Keratinocyte (primary cell): ENCODE data around the gene HOXB7. TPM values are rescaled to one million over a fixed set of nuclear protein-coding genes. Genes with fewer than 3 reads are reported as not detected.

Source experiments
- DNase-seq: peaks from one replicate; pipeline ENCODE4 v3.0.0-alpha.2; 2011; ENCODE audit warnings: low read depth, missing footprints, low spot score
- FAIRE-seq: peaks from 2 replicates; lab custom pipeline; 2011; peaks lifted over from hg19 to GRCh38; lab: Jason Lieb, UNC
- H2AFZ ChIP-seq: 2 replicates; pipeline ENCODE4 v1.6.0; 2012; ENCODE audit warnings: low read length, control low read depth, inconsistent platforms; ENCODE audit not compliant: control insufficient read depth
- H3K27ac ChIP-seq: 2 replicates; pipeline ENCODE4 v1.5.1; 2011; ENCODE audit warnings: low read length; ENCODE audit not compliant: control insufficient read depth, insufficient read depth
- H3K27me3 ChIP-seq: 3 replicates; pipeline ENCODE4 v1.6.0; 2011; ENCODE audit warnings: low read length; ENCODE audit not compliant: control insufficient read depth, insufficient read depth; ENCODE audit errors: extremely low read depth
- H3K36me3 ChIP-seq, 2 experiments: 2 replicates in 1 of 2; 3 replicates in 1 of 2; pipeline ENCODE4 v1.5.1; 2011; ENCODE audit warnings: low read length in 2 of 2, mild to moderate bottlenecking in 1 of 2; ENCODE audit not compliant: control insufficient read depth in 2 of 2, insufficient read depth in 2 of 2; ENCODE audit errors: extremely low read depth in 1 of 2
- H3K4me1 ChIP-seq: 3 replicates; pipeline ENCODE4 v1.5.1; 2011; ENCODE audit warnings: low read length; ENCODE audit not compliant: control insufficient read depth, insufficient read depth; ENCODE audit errors: extremely low read depth
- H3K4me2 ChIP-seq: 3 replicates; pipeline ENCODE4 v1.6.0; 2011; ENCODE audit warnings: low read depth, low read length; ENCODE audit not compliant: control insufficient read depth, insufficient read depth; ENCODE audit errors: extremely low read depth
- H3K4me3 ChIP-seq, 3 experiments: fragments of 200-600 bp in 1 of 3; sonication (generic) in 1 of 3; 2 replicates in 2 of 3; 3 replicates in 1 of 3; pipeline ENCODE4 v1.5.1; 2011 to 2016; ENCODE audit warnings: low read length in 3 of 3, mild to moderate bottlenecking in 3 of 3, control low read depth in 2 of 3, inconsistent platforms in 1 of 3, low read depth in 1 of 3, mixed read lengths in 1 of 3, mixed run types in 1 of 3, moderate library complexity in 1 of 3; ENCODE audit not compliant: control insufficient read depth in 2 of 3, insufficient read depth in 2 of 3; ENCODE audit errors: extremely low read depth in 1 of 3
- H3K79me2 ChIP-seq: 2 replicates; pipeline ENCODE4 v1.6.0; 2012; ENCODE audit warnings: low read length; ENCODE audit not compliant: control insufficient read depth, insufficient read depth
- H3K9ac ChIP-seq: 3 replicates; pipeline ENCODE4 v1.6.0; 2011; ENCODE audit warnings: low read length; ENCODE audit not compliant: control insufficient read depth, insufficient read depth; ENCODE audit errors: extremely low read depth
- H3K9me1 ChIP-seq: 3 replicates; pipeline ENCODE4 v1.6.0; 2011; ENCODE audit warnings: low read length; ENCODE audit not compliant: control insufficient read depth, insufficient read depth; ENCODE audit errors: extremely low read depth
- H3K9me3 ChIP-seq: 2 replicates; pipeline ENCODE4 v1.5.1; 2012; ENCODE audit warnings: low read depth, low read length; ENCODE audit not compliant: control insufficient read depth
- H4K20me1 ChIP-seq: 3 replicates; pipeline ENCODE4 v1.6.0; 2011; ENCODE audit warnings: low read length; ENCODE audit not compliant: control insufficient read depth, insufficient read depth; ENCODE audit errors: extremely low read depth
- EZH2 ChIP-seq: IDR thresholded peaks from one replicate; pipeline ENCODE4 v1.6.1; 2012; ENCODE audit warnings: inconsistent platforms, mild to moderate bottlenecking, low read length, moderate library complexity
- dilution Hi-C: fragments of 300-500 bp; cut with MboI; formaldehyde crosslinking; loops from one replicate; pipeline ENCODE4 v1.7.0; 2020; ENCODE audit warnings: low sequenced_read_pairs; ENCODE audit not compliant: extremely low pct_ligation_motif_present
- polyA plus RNA-seq, 5 experiments: library from polyadenylated mRNA; depleted of rRNA in 3 of 5; stranded (reverse) in 3 of 5; stranded (forward) in 1 of 5; unstranded in 1 of 5; fragments of >200 nt; gene quantifications; 1 replicate in 1 of 5; 2 replicates in 3 of 5; 3 replicates in 1 of 5; pipeline versions ENCODE4 v1.2.1 to v1.2.3, GENCODE V29; 2011 to 2012; ENCODE audit warnings: missing spikeins in 2 of 5, low read depth in 1 of 5, low replicate concordance in 1 of 5
- TF ChIP-seq, protein P1 (sequence below), 3 experiments: IDR thresholded peaks in 1 of 3; conservative IDR thresholded peaks in 1 of 3; optimal IDR thresholded peaks in 1 of 3; 2 replicates in 2 of 3; 3 replicates in 1 of 3; pipeline versions ENCODE3 to v1.5.1; 2011; ENCODE audit warnings: low read length in 3 of 3, mild to moderate bottlenecking in 3 of 3, moderate library complexity in 2 of 3, control low read depth in 1 of 3, inconsistent platforms in 1 of 3; ENCODE audit not compliant: insufficient read depth in 2 of 3; ENCODE audit errors: extremely low read depth in 1 of 3

HOXB7 gene
- polyA plus RNA-seq, 1 donor (not counting 4 experiments of a cell fraction or from before 2014, with no cell fraction given): 1.0 TPM

DNA sequence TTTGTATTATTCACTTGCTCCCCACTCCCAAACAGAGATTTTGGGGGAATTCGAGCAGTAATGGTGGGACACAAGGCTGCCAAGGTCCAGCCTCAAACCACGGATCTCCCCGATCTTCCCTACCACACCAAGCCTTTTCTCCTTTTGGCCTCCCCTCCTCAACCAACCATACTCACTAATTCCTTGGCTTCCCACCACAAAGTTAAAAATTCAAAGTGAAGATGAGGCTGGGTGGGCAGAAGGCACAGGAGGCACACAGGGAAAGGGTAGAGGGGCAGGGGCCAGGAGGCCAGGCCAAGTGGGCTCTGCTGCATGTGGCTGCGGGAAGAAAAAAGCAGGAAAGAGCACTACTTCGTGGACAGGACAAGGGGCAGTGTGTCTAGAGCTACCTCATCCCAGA lies 47.9 kb downstream of the HOXB7 start:
- no peak overlapping the region for H3K9ac ChIP-seq
- H3K4me2 ChIP-seq: no peak overlapping the region
- no peak for TF ChIP-seq EZH2
- TF ChIP-seq, protein P1, sequence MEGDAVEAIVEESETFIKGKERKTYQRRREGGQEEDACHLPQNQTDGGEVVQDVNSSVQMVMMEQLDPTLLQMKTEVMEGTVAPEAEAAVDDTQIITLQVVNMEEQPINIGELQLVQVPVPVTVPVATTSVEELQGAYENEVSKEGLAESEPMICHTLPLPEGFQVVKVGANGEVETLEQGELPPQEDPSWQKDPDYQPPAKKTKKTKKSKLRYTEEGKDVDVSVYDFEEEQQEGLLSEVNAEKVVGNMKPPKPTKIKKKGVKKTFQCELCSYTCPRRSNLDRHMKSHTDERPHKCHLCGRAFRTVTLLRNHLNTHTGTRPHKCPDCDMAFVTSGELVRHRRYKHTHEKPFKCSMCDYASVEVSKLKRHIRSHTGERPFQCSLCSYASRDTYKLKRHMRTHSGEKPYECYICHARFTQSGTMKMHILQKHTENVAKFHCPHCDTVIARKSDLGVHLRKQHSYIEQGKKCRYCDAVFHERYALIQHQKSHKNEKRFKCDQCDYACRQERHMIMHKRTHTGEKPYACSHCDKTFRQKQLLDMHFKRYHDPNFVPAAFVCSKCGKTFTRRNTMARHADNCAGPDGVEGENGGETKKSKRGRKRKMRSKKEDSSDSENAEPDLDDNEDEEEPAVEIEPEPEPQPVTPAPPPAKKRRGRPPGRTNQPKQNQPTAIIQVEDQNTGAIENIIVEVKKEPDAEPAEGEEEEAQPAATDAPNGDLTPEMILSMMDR (optimal IDR thresholded peaks at IDR 0.05 in 1 of 3, IDR thresholded peaks at IDR 0.05 in 1 of 3, conservative IDR thresholded peaks at IDR 0.05 in 1 of 3; ENCODE audit: extremely low read depth in 1 of 3, insufficient read depth in 2 of 3, low read length in 3 of 3): no peak
- H3K9me1 ChIP-seq: no peaks in the 10 kb centered on the region
- peaks cover 0 to 3% of the 10 kb centered on the region in 2 experiments for H3K36me3 ChIP-seq
- DNase-seq (no peak), FAIRE-seq (no peak)
- dilution Hi-C loops: no loop called here
- no peak overlapping the region for H3K27ac ChIP-seq
- H4K20me1 ChIP-seq: no peaks in the 10 kb centered on the region
- H3K4me3 ChIP-seq: no peak overlapping the region
- no peaks in the 10 kb centered on the region for H3K9me3 ChIP-seq
- H3K27me3 ChIP-seq: peaks cover 50% of the 10 kb centered on the region
- no peaks in the 10 kb centered on the region for H3K4me1 ChIP-seq
- H3K79me2 ChIP-seq: no peaks in the 10 kb centered on the region
- H2AFZ ChIP-seq: no peak overlapping the region

DNA sequence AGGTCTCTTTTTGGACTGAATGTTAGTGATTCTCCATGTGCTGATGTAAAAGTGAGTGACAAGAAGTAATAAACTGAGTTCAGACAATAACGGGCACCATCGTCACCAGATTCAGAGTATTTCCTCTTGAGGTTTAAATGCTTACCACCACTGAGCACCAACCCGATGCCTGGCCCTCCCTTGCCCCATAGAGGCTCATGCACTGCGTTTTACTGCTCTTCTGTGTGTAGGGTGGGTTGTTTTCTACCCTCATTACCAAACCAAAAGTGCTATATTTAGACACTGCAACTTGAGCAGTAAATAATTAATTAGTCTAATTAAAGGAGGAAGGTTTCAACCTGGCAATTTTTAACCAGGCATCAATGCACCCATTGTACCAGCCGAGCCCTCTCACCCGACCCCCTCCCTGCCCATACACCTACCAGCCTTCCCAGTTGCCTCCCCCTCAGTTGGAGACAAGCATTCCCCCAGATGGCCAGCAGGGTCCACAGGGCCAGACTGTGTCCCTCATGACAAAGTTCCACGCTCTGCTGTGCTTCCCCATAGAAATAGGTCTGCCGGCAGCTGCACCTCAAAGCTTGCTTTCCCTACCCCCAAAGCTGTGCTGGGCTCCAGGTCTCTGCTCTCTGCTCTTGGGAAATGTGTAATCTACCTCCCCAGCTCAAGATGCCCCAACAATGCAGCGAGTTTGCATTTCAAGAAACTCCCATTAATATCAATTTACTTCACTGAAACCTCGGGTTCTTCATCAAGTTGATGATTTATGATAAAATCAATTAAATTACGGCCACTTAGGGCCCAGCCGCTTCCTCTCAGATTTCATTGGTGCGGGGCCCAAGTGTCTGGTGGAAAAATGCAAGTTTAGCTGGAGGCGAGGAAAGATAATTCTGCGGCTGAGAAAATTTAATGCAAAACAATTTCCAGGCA lies 48.7 kb downstream of the HOXB7 start:
- Histone ChIP-seq H3K4me1 (peaks cover 1% of the 10 kb centered on the region), H3K9me1 (no peaks in the 10 kb centered on the region), H3K4me3 (no peak overlapping the region), H2AFZ (no peak overlapping the region), H3K27ac (no peak overlapping the region), H3K36me3 (peaks cover 0 to 3% of the 10 kb centered on the region in 2 experiments), H3K4me2 (no peak overlapping the region), H3K79me2 (no peaks in the 10 kb centered on the region), H4K20me1 (no peaks in the 10 kb centered on the region), H3K27me3 (peaks cover 50% of the 10 kb centered on the region), H3K9me3 (no peaks in the 10 kb centered on the region), H3K9ac (no peak overlapping the region)
- TF ChIP-seq EZH2: no peak
- TF ChIP-seq, protein P1 (optimal IDR thresholded peaks at IDR 0.05 in 1 of 3, IDR thresholded peaks at IDR 0.05 in 1 of 3, conservative IDR thresholded peaks at IDR 0.05 in 1 of 3; ENCODE audit: extremely low read depth in 1 of 3, insufficient read depth in 2 of 3, low read length in 3 of 3): peak in 1 of 3 experiments; percentile 16
- DNase-seq (no peak), FAIRE-seq (no peak)
- dilution Hi-C loops: no loop called here
